Measurements from ENCODE around the gene ERF. TPM values are rescaled to one million over a fixed set of nuclear protein-coding genes. Genes with fewer than 3 reads are reported as not detected.

ERF gene
- polyA plus RNA-seq, 1 of the 3 experiments (the other 2 are of a cell fraction), result 89.6 TPM

DNA sequence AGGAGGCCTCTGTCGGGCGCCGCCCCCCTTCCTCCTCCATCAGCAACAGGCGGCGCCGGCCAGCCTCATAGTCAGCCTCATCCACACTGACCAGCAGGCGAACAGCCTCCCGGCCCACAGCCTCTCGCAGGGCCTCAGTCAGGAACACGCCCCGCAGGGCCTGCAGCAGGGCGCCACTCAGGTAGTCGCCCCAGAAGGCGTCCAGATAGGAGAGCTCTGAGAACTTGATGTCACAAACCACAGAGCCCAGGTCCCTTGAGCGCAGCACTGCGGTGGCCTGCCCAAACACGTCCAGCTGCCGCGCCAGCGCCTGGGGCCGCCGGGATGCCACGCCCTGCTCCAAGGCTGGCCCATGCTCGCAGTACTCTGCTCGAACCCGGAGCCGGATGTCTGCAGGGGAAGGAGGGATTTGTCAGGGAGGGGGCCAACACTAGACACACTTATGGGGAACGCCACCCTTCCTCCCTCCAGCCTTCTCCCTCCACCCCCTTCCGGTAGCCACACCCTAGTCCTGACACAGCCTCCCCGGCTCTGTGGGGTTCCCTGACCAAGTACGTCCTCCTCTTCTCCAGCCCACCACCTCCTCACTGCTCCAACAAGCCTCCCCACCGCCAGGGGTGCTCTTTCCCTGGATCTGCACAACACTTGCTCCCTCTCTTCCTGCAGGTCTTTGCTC is 55.4 kb downstream of the ERF start:
- 90% methylated on average over 19 of the region's 32 CpGs for WGBS (ENCODE audit: low lambda C conversion rate)
- CTCF ChIA-PET, result interaction anchor here (1.4 to 2.0 kb wide), 2 partner anchors 17 to 99 kb away, joined by 3 to 6 read pairs; no protein-coding TSS in a partner anchor

DNA sequence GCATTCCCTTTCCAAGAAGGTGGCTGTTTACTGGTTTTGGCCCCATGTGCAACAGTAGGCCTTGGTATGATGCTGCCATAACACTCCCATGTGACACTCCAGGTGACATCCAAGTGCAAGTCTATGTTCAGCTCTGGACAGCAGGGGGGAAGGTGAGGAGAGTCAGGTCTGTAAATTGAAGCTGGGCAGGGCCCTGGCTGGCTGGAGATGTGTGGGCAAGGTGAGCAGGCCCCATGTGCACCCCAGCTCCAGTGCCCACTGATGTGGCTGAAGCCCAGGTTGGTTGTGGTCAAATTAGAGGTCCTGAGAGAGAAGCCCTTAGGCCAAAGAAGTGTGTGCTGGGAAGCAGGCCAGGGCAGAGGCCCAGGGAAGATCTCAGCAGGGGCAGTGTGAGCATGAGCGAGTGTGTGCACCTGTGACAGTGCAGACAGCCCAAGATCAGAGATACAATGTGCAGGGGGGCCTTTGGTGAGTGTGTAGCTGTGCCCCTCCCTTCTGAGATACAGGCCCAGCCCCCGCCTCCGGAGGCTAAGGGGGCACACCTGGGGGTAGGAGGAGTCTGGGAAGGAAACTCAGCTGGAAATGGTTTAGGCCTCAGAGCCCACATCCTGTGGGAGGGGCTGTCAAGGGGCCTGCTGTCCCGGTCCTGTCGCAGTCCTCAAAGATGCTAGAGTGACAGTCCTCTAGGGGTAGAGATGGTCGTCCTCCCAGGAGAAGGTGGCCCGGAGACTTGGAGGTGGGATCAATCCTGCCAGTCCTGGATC is 56.1 kb downstream of the ERF start:
- Histone ChIP-seq H3K4me1 (ENCODE audit: control insufficient read depth in 1 of 2, insufficient read depth in 2 of 2, low read depth in 1 of 2, low read length in 1 of 2) (no peaks in the 10 kb centered on the region), H3K27ac (ENCODE audit: low read depth in 2 of 2, low read length in 1 of 2) (no peak overlapping the region), H3K79me2 (ENCODE audit: insufficient read depth) (no peaks in the 10 kb centered on the region; the same call in 1 of the 2 replicates), H3K4me2 (no peak overlapping the region), H3F3A (replicated peaks; ENCODE audit: insufficient read depth) (no peaks in the 10 kb centered on the region), H4K20me1 (ENCODE audit: insufficient read depth) (0 out of 2 replicates have a peak, but pooled peaks cover 4% of the 10 kb centered on the region), H3K9me3 (no peaks in the 10 kb centered on the region), H3K27me3 (ENCODE audit: insufficient read depth) (no peaks in the 10 kb centered on the region), H3K36me3 (replicated peaks in 1 of 2; ENCODE audit: control insufficient read depth in 1 of 2, insufficient read depth in 2 of 2, low read length in 1 of 2) (peaks cover 0 to 39% of the 10 kb centered on the region in 2 experiments), H3K4me3 (ENCODE audit: low read depth in 2 of 2, low read length in 1 of 2) (no peak overlapping the region), H3K9ac (no peak overlapping the region), H3K9me2 (no peaks in the 10 kb centered on the region), H2AFZ (ENCODE audit: low read depth) (no peak overlapping the region)
- CTCF ChIA-PET, result interaction anchor here (1.1 to 2.0 kb wide), 4 partner anchors 14 to 99 kb away, joined by 3 to 6 read pairs (median 4); partner anchors contain the start of gene POU2F2
- 94% methylated on average over 4 of the region's 7 CpGs for WGBS (ENCODE audit: low lambda C conversion rate)
- TF ChIP-seq POLR2AphosphoS5 (IDR thresholded peaks at IDR 0.05; ENCODE audit: low read depth, low read length) (no peak), MXI1 (IDR thresholded peaks at IDR 0.05; ENCODE audit: low read depth, low read length) (no peak), FOSL2 (IDR thresholded peaks at IDR 0.05; ENCODE audit: borderline replicate concordance, low read depth) (no peak), NFIC (IDR thresholded peaks at IDR 0.05; ENCODE audit: borderline replicate concordance) (no peak), RFX5 (IDR thresholded peaks at IDR 0.05; ENCODE audit: low read length) (no peak), JUND (IDR thresholded peaks at IDR 0.05) (no peak), TAF1 (IDR thresholded peaks at IDR 0.05; ENCODE audit: borderline replicate concordance, low read depth, low read length) (no peak), EZH2phosphoT487 (IDR thresholded peaks at IDR 0.05; ENCODE audit: borderline replicate concordance, low read depth) (no peak)
- TF ChIP-seq, protein P1, sequence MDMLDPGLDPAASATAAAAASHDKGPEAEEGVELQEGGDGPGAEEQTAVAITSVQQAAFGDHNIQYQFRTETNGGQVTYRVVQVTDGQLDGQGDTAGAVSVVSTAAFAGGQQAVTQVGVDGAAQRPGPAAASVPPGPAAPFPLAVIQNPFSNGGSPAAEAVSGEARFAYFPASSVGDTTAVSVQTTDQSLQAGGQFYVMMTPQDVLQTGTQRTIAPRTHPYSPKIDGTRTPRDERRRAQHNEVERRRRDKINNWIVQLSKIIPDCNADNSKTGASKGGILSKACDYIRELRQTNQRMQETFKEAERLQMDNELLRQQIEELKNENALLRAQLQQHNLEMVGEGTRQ (IDR thresholded peaks at IDR 0.05; ENCODE audit: borderline replicate concordance, low read depth, low read length), result no peak
- POLR2A ChIA-PET, result no interaction called here
- no peak for DNase-seq

More for the DNA sequence above, 55.4 kb downstream of the ERF start:
- Histone ChIP-seq H3K79me2 (ENCODE audit: insufficient read depth) (no peaks in the 10 kb centered on the region; the same call in 1 of the 2 replicates), H3K4me2 (no peak overlapping the region), H3K27ac (ENCODE audit: low read depth in 2 of 2, low read length in 1 of 2) (no peak overlapping the region), H3F3A (replicated peaks; ENCODE audit: insufficient read depth) (no peaks in the 10 kb centered on the region), H3K4me1 (ENCODE audit: control insufficient read depth in 1 of 2, insufficient read depth in 2 of 2, low read depth in 1 of 2, low read length in 1 of 2) (no peaks in the 10 kb centered on the region), H3K27me3 (ENCODE audit: insufficient read depth) (no peaks in the 10 kb centered on the region), H3K9me2 (no peaks in the 10 kb centered on the region), H2AFZ (ENCODE audit: low read depth) (no peak overlapping the region), H3K9ac (no peak overlapping the region), H4K20me1 (ENCODE audit: insufficient read depth) (0 out of 2 replicates have a peak, but pooled peaks cover 4% of the 10 kb centered on the region), H3K9me3 (no peaks in the 10 kb centered on the region), H3K4me3 (ENCODE audit: low read depth in 2 of 2, low read length in 1 of 2) (no peak overlapping the region), H3K36me3 (replicated peaks in 1 of 2; ENCODE audit: control insufficient read depth in 1 of 2, insufficient read depth in 2 of 2, low read length in 1 of 2) (peaks cover 0 to 45% of the 10 kb centered on the region in 2 experiments)
- TF ChIP-seq, protein P2, sequence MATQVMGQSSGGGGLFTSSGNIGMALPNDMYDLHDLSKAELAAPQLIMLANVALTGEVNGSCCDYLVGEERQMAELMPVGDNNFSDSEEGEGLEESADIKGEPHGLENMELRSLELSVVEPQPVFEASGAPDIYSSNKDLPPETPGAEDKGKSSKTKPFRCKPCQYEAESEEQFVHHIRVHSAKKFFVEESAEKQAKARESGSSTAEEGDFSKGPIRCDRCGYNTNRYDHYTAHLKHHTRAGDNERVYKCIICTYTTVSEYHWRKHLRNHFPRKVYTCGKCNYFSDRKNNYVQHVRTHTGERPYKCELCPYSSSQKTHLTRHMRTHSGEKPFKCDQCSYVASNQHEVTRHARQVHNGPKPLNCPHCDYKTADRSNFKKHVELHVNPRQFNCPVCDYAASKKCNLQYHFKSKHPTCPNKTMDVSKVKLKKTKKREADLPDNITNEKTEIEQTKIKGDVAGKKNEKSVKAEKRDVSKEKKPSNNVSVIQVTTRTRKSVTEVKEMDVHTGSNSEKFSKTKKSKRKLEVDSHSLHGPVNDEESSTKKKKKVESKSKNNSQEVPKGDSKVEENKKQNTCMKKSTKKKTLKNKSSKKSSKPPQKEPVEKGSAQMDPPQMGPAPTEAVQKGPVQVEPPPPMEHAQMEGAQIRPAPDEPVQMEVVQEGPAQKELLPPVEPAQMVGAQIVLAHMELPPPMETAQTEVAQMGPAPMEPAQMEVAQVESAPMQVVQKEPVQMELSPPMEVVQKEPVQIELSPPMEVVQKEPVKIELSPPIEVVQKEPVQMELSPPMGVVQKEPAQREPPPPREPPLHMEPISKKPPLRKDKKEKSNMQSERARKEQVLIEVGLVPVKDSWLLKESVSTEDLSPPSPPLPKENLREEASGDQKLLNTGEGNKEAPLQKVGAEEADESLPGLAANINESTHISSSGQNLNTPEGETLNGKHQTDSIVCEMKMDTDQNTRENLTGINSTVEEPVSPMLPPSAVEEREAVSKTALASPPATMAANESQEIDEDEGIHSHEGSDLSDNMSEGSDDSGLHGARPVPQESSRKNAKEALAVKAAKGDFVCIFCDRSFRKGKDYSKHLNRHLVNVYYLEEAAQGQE (IDR thresholded peaks at IDR 0.05; ENCODE audit: low read depth, low read length), result no peak
- TF ChIP-seq RAD21 (IDR thresholded peaks at IDR 0.05; ENCODE audit: low read length) (no peak), PBX3 (IDR thresholded peaks at IDR 0.05) (no peak), MEF2A (IDR thresholded peaks at IDR 0.05; ENCODE audit: borderline replicate concordance, low read depth) (no peak), GABPA (IDR thresholded peaks at IDR 0.05; ENCODE audit: low read depth) (no peak), RXRA (IDR thresholded peaks at IDR 0.05; ENCODE audit: borderline replicate concordance, low read depth) (no peak)
- no peak for DNase-seq
- POLR2A ChIA-PET, result no interaction called here

Data from SK-N-SH (cell line).